Measurements from ENCODE around the gene ANKRD10.

The ANKRD10 gene

DNA sequence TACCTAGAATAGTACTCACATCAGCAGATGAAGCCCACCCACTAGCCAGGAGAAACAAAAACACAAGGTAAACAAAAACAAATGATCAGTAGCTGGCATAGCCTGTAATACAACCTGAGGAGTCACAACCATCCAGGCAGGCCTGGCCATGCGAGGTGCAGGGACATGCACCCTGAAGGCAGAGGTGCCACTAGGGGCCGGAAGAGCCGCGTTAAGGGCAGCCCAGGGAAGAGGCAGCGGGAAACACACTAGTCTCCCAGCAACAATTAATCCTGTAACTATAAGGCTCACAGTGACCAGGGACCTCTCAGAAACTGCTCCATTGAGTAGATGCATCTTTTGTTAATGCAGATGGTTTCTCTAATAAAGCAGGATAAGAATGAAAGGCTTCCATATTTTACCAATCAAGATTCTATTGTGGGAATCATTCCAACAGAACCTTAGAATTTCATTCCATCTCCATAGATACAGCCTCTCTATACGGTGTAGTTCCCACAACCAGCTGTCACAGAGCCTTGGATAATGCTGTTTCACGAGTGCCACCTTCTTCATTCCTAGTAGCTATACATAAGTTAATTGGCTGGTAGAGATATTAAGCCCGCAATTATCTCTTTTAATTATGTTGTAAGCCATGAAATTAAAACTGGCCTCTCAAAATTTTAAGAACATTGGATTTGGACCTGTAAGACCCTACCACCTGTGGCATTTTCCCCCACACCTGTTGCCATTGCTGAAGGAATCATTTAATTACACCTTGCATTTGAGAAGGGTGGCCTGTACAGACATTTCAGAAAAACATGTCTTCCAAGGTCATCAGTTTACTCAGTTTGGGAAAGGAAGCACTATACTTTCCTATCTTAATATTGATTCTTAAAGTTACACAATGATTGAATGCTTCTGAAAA, 28.7 kb downstream of the ANKRD10 start:
- DNase-seq (ENCODE audit: low read depth) = no peak

DNA sequence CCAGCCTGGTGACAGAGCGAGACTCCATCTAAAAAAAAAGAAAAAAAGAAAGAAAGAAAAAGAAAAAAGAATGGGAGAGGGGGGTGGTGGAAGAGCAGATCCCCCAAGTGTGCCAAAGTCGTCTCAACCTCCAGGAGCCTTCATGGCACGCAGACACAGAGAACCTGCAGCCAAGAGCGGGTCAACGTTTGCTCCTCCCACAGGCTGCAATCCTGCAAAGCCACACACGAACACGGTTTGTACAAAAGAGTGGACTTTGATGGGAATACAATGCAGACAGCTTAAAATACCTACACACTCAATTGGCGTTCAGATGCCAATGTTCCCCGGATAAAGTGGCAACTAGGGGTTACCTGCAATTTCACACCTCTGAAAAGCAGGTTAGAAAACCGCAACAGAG, 29.4 kb downstream of the ANKRD10 start:
- no peak for DNase-seq (ENCODE audit: low read depth)

DNA sequence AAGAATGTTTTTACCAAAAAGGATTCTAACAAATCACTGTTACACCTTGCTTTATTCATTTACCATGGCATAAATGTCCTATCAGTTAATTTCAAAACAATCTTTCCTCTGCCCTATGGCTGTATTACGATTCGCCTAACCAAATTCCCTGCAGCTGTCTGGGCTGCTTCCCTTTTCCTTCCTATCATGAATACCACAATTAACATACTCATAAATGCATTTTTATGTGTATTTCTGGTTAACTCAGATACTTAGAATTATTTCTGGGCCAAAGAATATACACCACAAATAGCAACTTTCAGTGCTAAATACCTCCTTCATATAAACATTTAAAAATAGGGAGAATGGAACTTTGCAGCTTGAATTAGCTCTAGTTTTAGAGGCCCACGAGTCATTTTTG, 30.4 kb downstream of the ANKRD10 start:
- DNase-seq (ENCODE audit: low read depth) = no peak

- no peak for DNase-seq (ENCODE audit: low read depth)
Measured at GRCh38 chr13:110883542-110883941, 31.3 kb downstream of the ANKRD10 start.

- DNase-seq (ENCODE audit: low read depth) = no peak
Measured at GRCh38 chr13:110882972-110883371, 31.9 kb downstream of the ANKRD10 start.

GRCh38 chr13:110881839-110882627, 32.8 kb downstream of the ANKRD10 start:
- no peak for DNase-seq (ENCODE audit: low read depth)

DNA sequence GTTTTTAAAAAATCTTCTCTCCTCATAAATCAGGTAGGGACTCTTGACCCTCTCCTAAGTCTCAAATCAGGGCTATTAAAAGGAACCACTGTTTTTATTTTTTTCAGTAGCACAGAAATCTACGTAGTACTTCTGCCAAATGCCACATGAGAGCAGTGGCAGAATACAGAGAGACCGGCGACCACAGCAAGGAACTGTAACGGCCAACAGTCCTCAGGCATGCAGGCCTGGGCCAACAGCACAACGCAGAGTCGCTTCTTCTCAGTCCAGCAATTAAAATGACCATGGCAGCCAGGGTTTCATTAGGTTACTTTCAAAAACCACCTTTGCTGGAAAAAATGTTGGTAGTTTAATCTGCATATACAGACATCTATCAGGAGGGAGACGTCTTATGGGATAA, 34.2 kb downstream of the ANKRD10 start:
- DNase-seq (ENCODE audit: low read depth) = no peak

- DNase-seq (ENCODE audit: low read depth) = no peak
Measured at GRCh38 chr13:110879482-110879881, 35.4 kb downstream of the ANKRD10 start.

- no peak for DNase-seq (ENCODE audit: low read depth)
Measured at GRCh38 chr13:110877737-110878258, 37.1 kb downstream of the ANKRD10 start.

- DNase-seq (ENCODE audit: low read depth) = no peak
Measured at GRCh38 chr13:110876609-110877008, 38.3 kb downstream of the ANKRD10 start.

DNA sequence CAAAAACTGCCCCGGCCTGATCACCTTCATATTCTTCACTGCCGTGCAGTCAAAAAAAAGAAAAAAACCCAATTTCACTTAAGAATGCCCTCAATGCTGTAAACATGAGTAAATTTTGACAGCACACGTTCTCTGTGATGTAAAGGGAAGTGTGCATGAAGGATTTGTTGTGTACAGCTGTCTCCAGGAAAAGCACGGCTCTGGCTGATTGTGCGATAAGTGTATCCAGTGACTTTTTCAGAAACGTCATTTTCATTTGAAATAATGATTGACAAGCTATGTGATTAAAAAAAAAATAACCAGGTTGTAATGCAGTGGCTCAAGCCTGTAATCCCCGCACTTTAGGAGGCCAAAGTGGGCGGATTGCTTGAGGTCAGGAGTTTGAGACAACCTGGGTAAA, 39.6 kb downstream of the ANKRD10 start:
- DNase-seq (ENCODE audit: low read depth) = no peak

DNA sequence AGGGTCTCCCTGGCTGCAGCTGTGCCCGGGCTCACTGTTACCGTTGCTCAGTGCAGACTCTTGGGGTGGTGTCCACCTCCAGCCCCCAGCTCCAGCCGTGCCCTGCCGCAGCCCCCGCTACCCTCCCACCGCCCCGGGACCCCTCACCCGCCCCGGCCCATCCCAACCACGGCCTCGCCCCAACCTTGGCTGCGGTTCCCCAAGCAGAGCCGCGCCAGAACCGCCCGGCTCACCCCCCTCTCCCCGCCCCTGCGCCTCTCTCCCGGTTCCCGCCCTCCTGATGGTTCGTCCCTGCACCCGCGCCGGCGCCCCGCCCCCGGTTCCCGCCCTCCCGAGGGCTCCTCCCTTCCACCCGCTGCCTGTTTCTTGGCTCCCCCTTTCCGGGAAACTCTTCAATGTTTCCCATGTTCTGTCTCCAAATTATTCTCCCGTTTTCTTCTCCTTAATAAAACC, 40.3 kb downstream of the ANKRD10 start:
- DNase-seq (ENCODE audit: low read depth) = peak; percentile 14

DNA sequence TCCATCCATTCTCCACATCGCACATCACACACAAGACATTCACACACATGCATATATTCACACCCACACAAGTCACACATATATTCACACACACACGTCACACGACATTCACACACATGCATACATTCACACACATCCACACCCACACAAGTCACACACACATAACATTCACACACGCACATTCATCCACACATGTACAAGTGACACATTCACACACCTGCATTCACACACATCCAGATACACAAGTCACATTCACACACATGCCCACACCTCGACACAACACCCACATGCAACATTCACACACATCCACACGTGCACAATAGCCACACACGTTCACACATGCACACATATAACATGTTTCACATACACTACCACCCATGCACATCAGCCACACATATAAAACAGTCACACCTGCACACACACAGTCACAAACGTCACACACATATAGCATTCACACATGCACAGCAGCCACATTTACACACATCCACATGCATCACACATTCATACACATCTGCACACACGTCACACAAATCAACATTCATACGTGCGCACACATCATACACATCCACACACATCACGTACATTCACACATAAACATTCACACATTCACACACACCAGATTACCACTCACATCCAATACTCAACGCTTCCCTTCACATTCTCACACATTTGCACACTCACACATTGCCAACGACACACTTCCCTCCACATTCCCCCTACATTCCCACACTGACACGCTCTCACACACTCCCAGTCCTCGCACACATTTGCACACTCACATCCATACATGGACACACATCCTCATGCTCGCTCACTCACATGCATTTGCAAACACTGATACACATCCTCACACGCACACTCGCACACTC, 41.0 kb downstream of the ANKRD10 start:
- no peak for DNase-seq (ENCODE audit: low read depth)

DNA sequence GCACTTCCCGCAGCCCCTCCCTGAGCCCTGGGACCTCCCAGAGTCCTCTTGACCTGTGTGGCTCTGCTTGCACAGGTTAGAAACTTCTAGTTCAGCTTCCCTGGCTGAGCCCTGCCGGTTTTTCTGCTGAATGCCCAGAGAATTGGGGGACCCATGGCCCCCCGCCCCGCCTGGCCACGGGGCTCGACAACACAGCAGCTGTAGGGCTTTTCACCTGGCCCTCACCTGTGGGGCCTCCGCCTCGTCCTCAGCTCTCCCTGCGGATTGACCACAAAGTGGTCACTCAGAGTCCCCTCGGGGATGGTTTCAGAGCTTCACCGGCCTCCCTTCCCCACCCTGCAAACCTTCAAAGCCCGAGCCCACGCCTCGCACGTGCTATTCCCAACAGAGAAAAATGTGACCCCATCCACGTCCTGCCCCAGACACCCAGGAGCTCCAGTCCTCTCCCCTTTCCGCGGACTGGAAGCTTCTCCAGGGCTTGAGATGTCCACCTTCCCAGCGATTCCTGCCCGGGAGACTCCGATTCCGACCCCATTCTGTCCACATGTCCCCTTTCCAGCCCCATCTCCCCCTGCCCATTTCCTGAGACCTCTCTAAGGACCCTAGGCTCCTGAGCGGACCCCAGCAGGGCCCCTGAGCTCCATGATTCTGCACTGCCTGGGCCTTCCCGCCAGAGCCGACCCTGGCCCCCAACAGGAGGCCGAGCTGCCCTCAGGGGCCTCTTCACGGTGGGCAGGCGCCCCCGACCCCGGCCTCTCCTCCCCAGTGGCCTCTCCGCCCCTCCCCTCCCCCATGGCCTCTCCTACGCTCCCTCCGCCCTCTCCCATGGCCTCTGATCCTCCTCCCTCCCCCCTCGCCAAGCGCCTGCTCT, 41.9 kb downstream of the ANKRD10 start:
- no peak for DNase-seq (ENCODE audit: low read depth)

- no peak for DNase-seq (ENCODE audit: low read depth)
Measured at GRCh38 chr13:110872034-110872767, 42.7 kb downstream of the ANKRD10 start.

GRCh38 chr13:110869805-110870706, 44.8 kb downstream of the ANKRD10 start:
- DNase-seq (ENCODE audit: low read depth) = peak; percentile 94

DNA sequence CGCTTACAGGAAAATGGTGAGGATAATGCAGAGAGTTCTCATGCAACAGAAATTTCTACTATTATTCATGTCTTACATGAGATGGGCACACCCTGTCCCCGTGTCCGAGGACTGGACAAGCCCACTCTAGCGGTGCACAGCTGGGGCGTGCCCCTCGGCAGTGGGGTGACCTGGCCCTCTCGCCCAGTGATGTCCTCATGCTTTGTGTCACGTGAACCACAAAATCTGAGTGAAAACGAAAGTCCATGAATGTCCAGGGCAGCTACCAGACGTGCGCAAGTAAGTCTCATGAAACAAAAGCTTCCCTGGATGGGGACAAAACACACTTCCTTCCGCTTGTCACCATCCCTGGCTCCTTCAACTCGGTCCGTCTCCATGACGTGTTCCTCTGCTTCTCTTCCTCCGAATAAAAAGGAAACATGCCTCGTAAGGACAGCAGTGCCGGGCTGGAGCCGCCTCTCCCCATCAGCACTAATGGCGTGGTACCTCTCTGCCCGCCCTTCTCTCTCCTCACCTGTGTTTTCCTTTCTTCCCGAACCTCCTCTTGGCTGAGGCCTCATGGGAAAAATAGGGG, 45.6 kb downstream of the ANKRD10 start:
- DNase-seq (ENCODE audit: low read depth) = no peak

- no peak for DNase-seq (ENCODE audit: low read depth)
Measured at GRCh38 chr13:110868720-110869119, 46.1 kb downstream of the ANKRD10 start.

DNA sequence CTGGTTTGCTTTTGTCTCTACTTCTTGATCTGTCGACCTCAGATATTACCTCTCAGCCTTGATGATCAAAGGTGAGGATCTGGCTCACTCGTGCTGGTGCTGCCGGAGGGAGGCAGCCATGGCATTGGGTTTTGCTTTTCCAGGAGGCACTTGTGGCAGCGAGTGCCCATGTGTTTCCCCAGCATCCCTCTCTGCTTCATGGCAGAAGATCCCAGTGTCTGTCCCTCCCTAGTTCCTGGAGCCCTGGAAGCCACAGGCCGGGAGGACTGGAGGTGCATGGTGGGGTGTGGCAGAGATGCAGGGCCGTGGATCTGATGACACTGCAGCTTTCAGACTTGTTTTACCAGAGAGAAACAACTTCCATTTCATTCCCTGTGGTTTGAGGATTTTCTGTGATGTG, 47.5 kb downstream of the ANKRD10 start:
- DNase-seq (ENCODE audit: low read depth) = no peak
